Karpas-422 (cell line): ENCODE data around the gene SMC1B. TPM values are rescaled to one million over a fixed set of nuclear protein-coding genes. Genes with fewer than 3 reads are reported as not detected.
"Not testable (repeated sequence)": the region's sequence is repeated elsewhere in the genome, so short reads cannot be mapped to it uniquely, and the experiment has no call there.

ENCODE experiments used
- DNase-seq: peaks from one replicate; pipeline ENCODE4 v3.0.0-alpha.2; 2015
- H2AFZ ChIP-seq: fragments of 200-600 bp; sonication (generic); 2 replicates; pipeline ENCODE4 v1.6.1; 2014; ENCODE audit warnings: antibody characterized with exemption, low read length, mixed read lengths
- H3K27ac ChIP-seq: fragments of 200-600 bp; sonication (generic); 2 replicates; pipeline ENCODE4 v1.5.1; 2014; ENCODE audit warnings: mild to moderate bottlenecking, low read length, moderate library complexity
- H3K27me3 ChIP-seq: fragments of 200-600 bp; sonication (generic); 2 replicates; pipeline ENCODE4 v1.6.1; 2014; ENCODE audit warnings: low read length, mixed read lengths
- H3K36me3 ChIP-seq: fragments of 200-600 bp; sonication (generic); 2 replicates; pipeline ENCODE4 v1.6.1; 2014; ENCODE audit warnings: low read length, mixed read lengths; ENCODE audit not compliant: insufficient read depth
- H3K4me1 ChIP-seq: fragments of 200-600 bp; sonication (generic); 2 replicates; pipeline ENCODE4 v1.6.1; 2014; ENCODE audit warnings: mild to moderate bottlenecking, low read length, mixed read lengths
- H3K4me2 ChIP-seq: fragments of 200-600 bp; sonication (generic); 2 replicates; pipeline ENCODE4 v1.6.1; 2014; ENCODE audit warnings: low read length, low read depth, mild to moderate bottlenecking; ENCODE audit not compliant: poor library complexity, severe bottlenecking
- H3K4me3 ChIP-seq: fragments of 200-600 bp; sonication (generic); 2 replicates; pipeline ENCODE4 v1.5.1; 2014; ENCODE audit warnings: mild to moderate bottlenecking, antibody characterized with exemption, low read length, mixed read lengths
- H3K79me2 ChIP-seq: fragments of 200-600 bp; sonication (generic); 2 replicates; pipeline ENCODE4 v1.6.1; 2014; ENCODE audit warnings: mild to moderate bottlenecking, low read length, mixed read lengths
- H3K9ac ChIP-seq: fragments of 200-600 bp; sonication (generic); 2 replicates; pipeline ENCODE4 v1.6.0; 2014; ENCODE audit warnings: low read length
- H3K9me2 ChIP-seq: fragments of 200-600 bp; sonication (generic), shearing (Covaris generic); replicated peaks from 2 replicates; pipeline ENCODE4 v1.6.0; 2014; ENCODE audit warnings: mild to moderate bottlenecking, low read length, moderate library complexity; ENCODE audit not compliant: insufficient read depth
- H3K9me3 ChIP-seq: fragments of 300-700, 200-600 bp; sonication (generic); 2 replicates; pipeline ENCODE4 v1.6.1; 2014; ENCODE audit warnings: low read length, mixed read lengths
- H4K20me1 ChIP-seq: fragments of 200-600 bp; sonication (generic); 2 replicates; pipeline ENCODE4 v1.6.1; 2014; ENCODE audit warnings: mild to moderate bottlenecking, antibody characterized with exemption, low read length, low read depth; ENCODE audit not compliant: insufficient read depth
- total RNA-seq: library from RNA; depleted of rRNA; stranded (reverse); fragments of >200 nt; shearing (Covaris generic); gene quantifications from 2 replicates; pipeline ENCODE4 v1.2.3, GENCODE V29; 2014; ENCODE audit warnings: low replicate concordance

Gene SMC1B
- total RNA-seq, 1 experiment from 2014 or later, result not detected

DNA sequence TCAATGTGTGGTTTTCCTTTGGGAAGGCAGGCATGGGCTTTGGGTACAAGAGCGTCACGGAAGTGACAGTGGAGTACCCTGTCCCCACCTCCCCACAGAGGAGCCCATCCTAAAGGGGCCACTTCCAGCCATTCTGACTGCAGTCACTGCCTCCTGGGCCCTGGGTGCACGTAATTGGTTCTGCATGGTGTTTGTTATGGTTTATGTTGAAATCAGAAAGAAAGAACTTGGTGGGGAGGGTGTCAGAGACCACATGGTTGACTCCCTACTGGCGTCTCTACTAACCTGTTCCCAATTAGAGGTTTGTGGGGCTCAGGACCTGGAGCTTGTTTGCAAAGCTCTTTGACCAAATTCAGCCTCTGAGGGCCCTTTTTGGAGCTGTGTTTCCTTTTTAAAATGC is 40.9 kb upstream of the SMC1B start:
- no peaks in the 10 kb centered on the region for H4K20me1 ChIP-seq
- DNase-seq, result no peak
- H3K27ac ChIP-seq, result no peak overlapping the region
- H3K9me2 ChIP-seq, result no peaks in the 10 kb centered on the region
- H3K36me3 ChIP-seq, result no peaks in the 10 kb centered on the region
- H3K79me2 ChIP-seq, result no peaks in the 10 kb centered on the region
- no peak overlapping the region for H2AFZ ChIP-seq
- H3K4me3 ChIP-seq, result no peak overlapping the region
- no peaks in the 10 kb centered on the region for H3K9me3 ChIP-seq
- H3K4me2 ChIP-seq, result no peak overlapping the region
- no peaks in the 10 kb centered on the region for H3K27me3 ChIP-seq
- no peak overlapping the region for H3K9ac ChIP-seq
- H3K4me1 ChIP-seq, result no peaks in the 10 kb centered on the region

GRCh38 chr22:45453764-45454163 is 40.4 kb upstream of the SMC1B start:
- H2AFZ ChIP-seq, result no peak overlapping the region
- H3K27me3 ChIP-seq, result no peaks in the 10 kb centered on the region
- H3K27ac ChIP-seq, result no peak overlapping the region
- DNase-seq, result no peak
- H3K4me3 ChIP-seq, result no peak overlapping the region
- H3K9me2 ChIP-seq, result no peaks in the 10 kb centered on the region
- no peaks in the 10 kb centered on the region for H3K9me3 ChIP-seq
- H3K36me3 ChIP-seq, result no peaks in the 10 kb centered on the region
- no peaks in the 10 kb centered on the region for H4K20me1 ChIP-seq
- no peak overlapping the region for H3K4me2 ChIP-seq
- no peak overlapping the region for H3K9ac ChIP-seq
- no peaks in the 10 kb centered on the region for H3K79me2 ChIP-seq
- no peaks in the 10 kb centered on the region for H3K4me1 ChIP-seq

DNA sequence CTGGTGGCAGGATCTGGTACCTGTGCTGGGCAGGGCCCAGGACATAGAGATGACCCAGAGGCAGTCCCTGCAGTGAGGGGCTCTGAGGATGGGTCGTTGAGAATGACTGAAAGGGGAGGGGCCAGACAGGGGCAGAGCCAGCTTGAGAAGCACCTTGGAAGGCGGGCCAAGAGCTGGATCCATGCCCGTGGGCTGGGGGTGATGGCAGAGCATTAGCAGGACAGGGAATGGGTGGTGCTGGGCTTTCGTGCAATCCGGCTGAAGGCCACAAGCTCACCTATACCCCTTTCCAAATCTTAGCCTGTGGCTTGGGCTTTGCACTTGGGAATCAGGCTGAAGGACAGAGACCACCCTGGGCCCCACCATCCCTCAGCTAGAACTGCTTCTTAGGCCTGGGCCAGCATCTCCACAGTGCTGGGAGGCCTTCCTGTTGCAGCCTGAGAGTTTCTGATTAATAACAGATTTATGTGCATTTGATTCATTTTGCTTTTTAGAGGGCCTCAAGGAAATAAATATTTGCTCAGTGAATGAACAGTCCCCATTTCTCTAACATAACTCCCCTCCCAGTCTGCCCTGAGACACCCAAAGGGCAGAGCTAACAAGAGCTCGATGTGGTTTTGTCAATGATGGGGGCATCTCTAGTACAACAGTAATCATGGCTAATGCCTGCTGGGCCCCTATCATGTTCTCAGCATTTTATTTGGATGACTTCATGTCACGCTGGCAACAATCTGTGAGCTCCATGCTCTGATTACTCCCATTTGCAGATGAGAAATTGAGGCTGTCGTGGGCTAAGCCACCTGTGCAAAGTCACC is 39.4 kb upstream of the SMC1B start:
- no peaks in the 10 kb centered on the region for H3K9me2 ChIP-seq
- no peak overlapping the region for H2AFZ ChIP-seq
- H3K27ac ChIP-seq, result no peak overlapping the region
- no peaks in the 10 kb centered on the region for H3K4me1 ChIP-seq
- H3K9ac ChIP-seq, result no peak overlapping the region
- no peaks in the 10 kb centered on the region for H3K36me3 ChIP-seq
- H3K9me3 ChIP-seq, result no peaks in the 10 kb centered on the region
- H3K4me2 ChIP-seq, result no peak overlapping the region
- DNase-seq, result no peak
- H3K4me3 ChIP-seq, result no peak overlapping the region
- H3K27me3 ChIP-seq, result no peaks in the 10 kb centered on the region
- H4K20me1 ChIP-seq, result no peaks in the 10 kb centered on the region
- H3K79me2 ChIP-seq, result no peaks in the 10 kb centered on the region

- H3K4me2 ChIP-seq, result no peak overlapping the region
- H3K9me2 ChIP-seq, result no peaks in the 10 kb centered on the region
- no peaks in the 10 kb centered on the region for H3K4me1 ChIP-seq
- no peak overlapping the region for H2AFZ ChIP-seq
- H4K20me1 ChIP-seq, result no peaks in the 10 kb centered on the region
- H3K27ac ChIP-seq, result no peak overlapping the region
- no peak overlapping the region for H3K9ac ChIP-seq
- H3K79me2 ChIP-seq, result no peaks in the 10 kb centered on the region
- no peak overlapping the region for H3K4me3 ChIP-seq
- no peaks in the 10 kb centered on the region for H3K9me3 ChIP-seq
- H3K36me3 ChIP-seq, result no peaks in the 10 kb centered on the region
- no peaks in the 10 kb centered on the region for H3K27me3 ChIP-seq
- no peak for DNase-seq
These were observed 38.6 kb upstream of the SMC1B start for GRCh38 chr22:45451972-45452371.

DNA sequence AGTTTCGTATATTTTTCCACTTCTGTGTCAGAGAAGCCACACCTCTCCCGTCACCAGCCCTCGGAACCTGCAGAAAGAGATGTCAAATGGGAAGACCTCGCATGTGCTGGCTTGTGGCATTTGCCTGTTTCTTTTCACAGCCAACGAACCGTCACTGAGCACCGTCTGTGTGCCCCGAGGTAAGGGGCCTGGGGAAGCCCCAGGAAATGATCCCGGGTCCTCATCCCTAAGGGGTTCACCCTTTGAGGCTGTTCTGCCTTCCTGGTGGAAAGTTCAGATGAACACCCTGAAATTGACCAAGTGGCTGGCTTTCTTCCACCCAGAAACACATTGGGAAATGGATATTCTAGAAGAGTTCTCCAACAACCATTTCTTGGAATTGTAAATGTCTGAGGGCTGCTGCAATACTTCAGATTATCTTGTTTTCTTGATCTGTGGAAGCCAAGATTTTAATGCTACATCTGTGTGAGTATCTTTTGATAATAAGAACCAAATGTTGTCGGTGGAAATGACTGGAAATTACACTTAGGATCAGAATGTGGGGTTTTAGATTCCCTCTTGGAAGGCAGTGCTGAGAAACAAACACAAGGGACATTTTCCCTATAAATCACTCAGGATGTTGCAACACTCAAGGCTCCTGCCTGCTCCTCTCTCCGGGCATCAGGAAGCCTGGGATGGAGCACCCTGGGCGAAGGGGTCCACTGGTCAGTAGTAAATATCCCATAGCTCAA is 37.7 kb upstream of the SMC1B start:
- no peak overlapping the region for H3K9ac ChIP-seq
- no peaks in the 10 kb centered on the region for H3K27me3 ChIP-seq
- no peak overlapping the region for H2AFZ ChIP-seq
- no peak for DNase-seq
- H3K9me2 ChIP-seq, result no peaks in the 10 kb centered on the region
- H3K27ac ChIP-seq, result no peak overlapping the region
- no peak overlapping the region for H3K4me3 ChIP-seq
- H4K20me1 ChIP-seq, result no peaks in the 10 kb centered on the region
- no peaks in the 10 kb centered on the region for H3K79me2 ChIP-seq
- H3K4me1 ChIP-seq, result no peaks in the 10 kb centered on the region
- no peak overlapping the region for H3K4me2 ChIP-seq
- H3K36me3 ChIP-seq, result no peaks in the 10 kb centered on the region
- no peaks in the 10 kb centered on the region for H3K9me3 ChIP-seq

DNA sequence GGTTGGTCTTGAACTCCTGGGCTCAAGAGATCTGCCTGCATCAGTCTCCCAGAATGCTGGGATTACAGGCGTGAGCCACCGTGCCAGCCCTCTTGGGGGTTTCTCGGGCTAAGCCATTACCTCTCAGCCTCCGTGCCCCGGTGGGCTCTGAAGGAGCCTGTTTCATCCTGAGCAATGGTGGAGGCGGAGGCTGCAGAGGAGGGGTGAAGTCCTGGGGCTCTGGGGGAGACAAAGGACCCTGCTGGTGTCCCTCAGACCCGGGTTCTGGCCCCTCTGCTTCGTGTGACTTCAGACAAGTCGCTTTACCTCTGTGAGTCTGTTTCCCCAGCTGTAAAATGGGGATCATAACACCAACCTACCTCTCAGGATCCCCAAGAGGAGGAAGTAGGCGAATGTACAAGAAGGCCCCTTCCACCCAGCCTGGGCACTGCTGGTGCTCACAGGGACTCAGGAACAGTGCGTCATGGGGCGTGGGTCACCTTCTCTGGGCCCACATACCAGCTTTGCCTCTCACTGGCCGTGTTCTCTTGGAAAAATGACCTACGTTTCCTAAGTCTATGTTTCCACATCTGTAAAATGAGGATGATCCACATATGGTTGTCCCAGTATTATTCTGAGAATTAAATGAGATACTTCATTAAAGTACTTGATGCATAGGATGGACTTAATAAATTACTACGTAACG is 36.8 kb upstream of the SMC1B start:
- H3K9me2 ChIP-seq, result no peaks in the 10 kb centered on the region
- H3K9ac ChIP-seq, result no peak overlapping the region
- no peak overlapping the region for H3K4me2 ChIP-seq
- H3K27me3 ChIP-seq, result no peaks in the 10 kb centered on the region
- H3K36me3 ChIP-seq, result no peaks in the 10 kb centered on the region
- H3K27ac ChIP-seq, result no peak overlapping the region
- DNase-seq, result no peak
- H2AFZ ChIP-seq, result no peak overlapping the region
- H4K20me1 ChIP-seq, result no peaks in the 10 kb centered on the region
- no peaks in the 10 kb centered on the region for H3K4me1 ChIP-seq
- H3K4me3 ChIP-seq, result no peak overlapping the region
- no peaks in the 10 kb centered on the region for H3K9me3 ChIP-seq
- no peaks in the 10 kb centered on the region for H3K79me2 ChIP-seq

GRCh38 chr22:45449442-45449841 is 36.0 kb upstream of the SMC1B start:
- not testable (repeated sequence) for H3K9me3 ChIP-seq, H4K20me1 ChIP-seq, H2AFZ ChIP-seq, DNase-seq, H3K4me1 ChIP-seq, H3K36me3 ChIP-seq, H3K4me3 ChIP-seq, H3K9ac ChIP-seq, H3K9me2 ChIP-seq, H3K79me2 ChIP-seq, H3K4me2 ChIP-seq, H3K27me3 ChIP-seq, H3K27ac ChIP-seq

DNA sequence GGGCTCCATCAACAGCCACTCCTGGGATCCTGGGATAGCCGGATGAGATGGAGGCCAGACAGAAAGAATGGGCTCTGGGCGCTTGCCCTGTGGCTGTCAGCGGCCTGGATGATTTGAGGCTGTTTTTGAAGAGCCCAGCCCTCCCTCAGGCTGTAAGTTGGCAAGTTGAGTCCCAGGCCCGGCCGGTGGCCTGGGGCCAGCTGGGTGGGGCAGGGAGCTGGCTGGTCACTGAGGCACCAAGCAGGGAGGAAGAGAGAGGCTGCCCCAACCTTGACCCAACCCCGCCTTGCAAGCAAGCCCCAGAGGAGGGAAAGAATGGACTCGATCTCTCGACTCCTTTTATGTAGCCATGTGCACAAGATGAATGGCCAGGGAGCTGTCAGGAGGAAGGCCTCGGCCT is 35.0 kb upstream of the SMC1B start:
- DNase-seq, result no peak
- H4K20me1 ChIP-seq, result no peaks in the 10 kb centered on the region
- H3K4me1 ChIP-seq, result no peaks in the 10 kb centered on the region
- no peaks in the 10 kb centered on the region for H3K36me3 ChIP-seq
- no peaks in the 10 kb centered on the region for H3K79me2 ChIP-seq
- no peak overlapping the region for H3K4me2 ChIP-seq
- H3K9me3 ChIP-seq, result no peaks in the 10 kb centered on the region
- no peaks in the 10 kb centered on the region for H3K9me2 ChIP-seq
- H3K4me3 ChIP-seq, result no peak overlapping the region
- H2AFZ ChIP-seq, result no peak overlapping the region
- H3K27me3 ChIP-seq, result no peaks in the 10 kb centered on the region
- no peak overlapping the region for H3K9ac ChIP-seq
- H3K27ac ChIP-seq, result no peak overlapping the region
